Activated CD4-positive, alpha-beta T cell treated with anti-CD3 and anti-CD28 coated beads, Interleukin-2, amount 50 U/mL, for 4 hours (primary cell): ENCODE measurements around the gene AKNAD1.
A peak's percentile ranks its signal among the peaks of the same experiment; 100 is the strongest.
"Not testable (repeated sequence)": the region's sequence is repeated elsewhere in the genome, so short reads cannot be mapped to it uniquely, and the experiment has no call there.

Source experiments
- DNase-seq, 2 experiments: peaks; one replicate each; pipeline ENCODE4 v3.0.0-alpha.2; 2020

The AKNAD1 gene

DNA sequence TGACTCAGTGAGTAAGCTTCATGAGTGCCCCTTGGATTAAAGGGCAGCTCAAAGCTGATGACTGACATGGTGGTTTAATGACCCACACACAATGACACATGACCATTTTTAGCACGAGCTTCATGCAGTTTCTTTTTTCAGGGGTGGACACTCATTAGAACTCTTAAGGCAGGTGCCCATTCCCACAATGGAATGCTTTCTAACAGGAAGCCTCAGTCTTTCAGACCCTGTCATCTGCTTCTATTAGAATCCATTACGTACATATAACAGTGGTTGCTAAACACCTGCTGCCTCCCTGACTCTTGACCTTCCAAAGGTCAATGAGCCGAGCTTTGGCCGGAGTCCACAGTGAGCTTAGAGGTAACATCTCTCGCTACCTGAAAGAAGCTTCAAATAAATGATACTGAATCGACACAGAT is 27.4 kb downstream of the AKNAD1 start:
- DNase-seq, result no peak

- peak; percentile 62 to 65 for DNase-seq
These were observed 28.6 kb downstream of the AKNAD1 start for GRCh38 chr1:108828074-108828961.

DNA sequence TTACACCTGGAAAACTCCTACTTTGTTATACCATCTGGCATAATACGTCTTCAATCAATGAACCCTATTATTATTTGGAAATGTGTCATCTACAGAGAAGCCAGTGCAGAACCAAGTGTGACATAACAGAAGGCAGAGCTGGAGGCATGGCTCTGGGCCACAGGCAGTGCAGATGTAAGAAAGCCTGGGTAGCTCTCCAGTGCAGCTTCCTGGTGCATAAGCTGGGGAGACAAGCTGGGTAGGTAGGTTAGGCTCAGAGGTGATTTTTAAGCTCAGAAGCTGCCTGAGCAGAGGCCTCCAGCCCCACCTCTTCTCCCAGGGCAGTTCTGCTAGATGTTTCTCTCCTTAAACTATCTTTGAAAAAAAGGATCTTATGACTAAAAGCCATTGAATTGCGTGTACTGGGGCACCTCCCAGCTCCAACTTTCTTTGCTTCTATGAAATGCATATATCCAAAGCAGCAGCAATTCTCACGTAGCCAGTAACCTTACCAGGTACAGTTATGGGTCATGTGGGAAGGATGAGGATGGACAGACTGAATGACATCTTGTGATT is 30.7 kb downstream of the AKNAD1 start:
- DNase-seq, result no peak

DNA sequence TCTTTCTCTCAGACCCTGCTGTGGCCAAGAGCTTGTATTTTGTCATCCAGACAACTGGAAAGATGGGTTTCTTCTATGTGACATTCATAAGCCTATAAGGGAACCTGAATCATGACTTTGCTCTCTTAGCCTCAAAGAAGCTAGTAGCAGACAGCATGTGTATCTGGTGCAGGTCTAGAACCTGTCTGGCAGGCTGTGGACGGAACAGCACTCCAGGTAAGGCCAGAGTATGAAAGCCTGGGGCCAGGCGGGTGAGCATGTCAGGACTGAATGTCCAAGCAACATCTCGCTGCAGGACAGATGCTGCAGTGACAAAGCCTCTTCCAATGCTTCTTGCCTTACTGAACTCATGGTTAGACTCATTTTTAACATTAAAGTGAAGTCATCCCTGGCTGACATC is 32.8 kb downstream of the AKNAD1 start:
- no peak for DNase-seq

DNA sequence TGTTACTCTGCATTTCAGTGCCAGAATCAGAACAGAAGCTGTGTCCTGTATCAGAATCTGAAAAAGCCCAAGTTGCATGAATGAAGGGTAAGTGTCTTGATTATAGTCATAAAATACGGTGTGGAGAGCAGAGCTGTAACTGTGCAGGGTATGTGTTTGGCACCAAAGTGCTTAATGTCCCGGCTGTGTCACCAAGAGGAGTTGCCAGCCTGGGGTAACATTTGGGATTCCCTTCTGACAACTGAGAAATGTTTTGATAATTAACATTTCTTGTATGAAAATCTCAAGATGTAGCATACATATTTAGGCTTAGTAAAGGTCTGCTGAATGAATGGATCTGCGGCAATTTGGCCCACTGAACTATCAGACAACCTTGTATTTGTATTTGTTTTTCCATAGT is 33.3 kb downstream of the AKNAD1 start:
- DNase-seq, result no peak

DNA sequence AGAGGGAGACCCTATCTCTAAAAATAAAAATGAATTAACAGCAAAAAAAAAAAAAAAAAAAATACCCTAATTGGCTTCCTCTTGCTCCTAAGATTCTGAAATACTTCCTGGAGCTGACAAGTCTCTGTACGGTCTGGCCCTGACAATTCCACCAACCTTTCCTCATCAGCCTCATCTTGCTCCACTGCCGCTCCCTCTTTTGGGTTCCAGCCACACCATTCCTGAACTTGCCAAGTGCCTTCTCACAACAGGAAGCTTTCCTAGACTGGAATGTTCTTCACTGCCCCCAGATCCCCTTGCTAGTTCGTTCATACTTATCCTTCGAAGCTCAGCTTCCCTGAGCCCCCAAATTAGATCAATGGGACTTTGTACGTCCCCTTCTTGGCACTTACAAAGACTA is 37.0 kb downstream of the AKNAD1 start:
- no peak for DNase-seq

DNA sequence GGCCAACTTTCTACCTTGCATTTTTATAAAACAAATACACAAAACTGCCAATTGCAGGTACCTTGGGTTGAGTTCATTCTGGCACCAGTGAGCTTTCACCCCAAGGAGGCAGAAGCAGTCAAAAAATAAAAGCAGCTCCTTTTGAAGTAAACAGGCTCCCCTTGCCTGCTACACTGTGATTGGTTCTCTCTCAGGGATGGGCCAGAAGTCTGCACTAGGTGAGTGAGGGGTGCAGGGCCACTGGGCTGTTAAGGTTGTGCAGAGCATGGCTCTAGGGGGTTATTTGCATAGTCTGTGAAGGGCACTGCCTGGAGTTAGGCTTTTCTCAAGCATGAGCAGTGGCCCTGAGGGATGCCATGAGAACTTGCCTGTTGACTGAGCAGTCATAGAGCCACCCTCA is 39.1 kb downstream of the AKNAD1 start:
- no peak for DNase-seq

GRCh38 chr1:108817016-108817415 is 39.9 kb downstream of the AKNAD1 start:
- no peak for DNase-seq

DNA sequence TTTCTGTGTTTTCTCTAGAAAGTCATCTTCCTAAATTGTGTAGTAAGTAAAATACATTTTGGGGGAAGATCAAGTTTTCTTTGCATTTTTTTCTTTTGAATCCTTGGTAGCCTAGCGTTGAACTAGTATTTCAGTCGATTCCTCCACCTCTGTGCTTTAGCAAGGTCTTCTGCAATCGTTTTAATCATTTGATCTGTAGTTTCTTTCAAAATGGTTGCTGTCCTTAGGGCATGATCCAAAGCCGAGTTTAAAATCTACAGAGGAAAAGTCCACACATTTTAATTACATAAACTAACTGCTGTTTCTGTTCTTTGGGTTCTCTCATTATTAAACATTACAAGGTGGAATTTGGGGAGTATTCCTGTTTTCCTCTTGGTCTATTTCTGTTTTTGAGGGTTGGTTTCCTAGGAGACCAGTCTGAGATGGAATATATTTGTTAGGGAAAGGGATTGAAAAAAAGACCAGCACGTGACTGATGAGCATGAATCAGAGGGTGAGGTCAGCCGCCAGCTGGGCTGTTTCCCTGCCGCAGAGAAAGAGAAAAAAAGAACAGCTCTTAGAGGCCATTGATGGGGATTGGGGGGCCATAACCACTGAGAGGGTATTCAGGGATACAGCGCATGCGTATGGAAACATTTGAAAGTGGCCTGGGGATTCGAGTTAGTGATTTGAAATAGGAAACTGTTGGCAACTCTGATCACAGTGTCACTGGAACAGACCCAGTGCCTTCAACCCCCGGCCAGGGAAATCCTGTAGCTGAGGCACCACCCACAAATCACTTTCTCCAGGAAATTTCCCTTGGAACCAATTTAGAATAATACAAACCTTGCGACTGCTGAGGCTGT is 40.6 kb downstream of the AKNAD1 start:
- DNase-seq, result no peak

DNA sequence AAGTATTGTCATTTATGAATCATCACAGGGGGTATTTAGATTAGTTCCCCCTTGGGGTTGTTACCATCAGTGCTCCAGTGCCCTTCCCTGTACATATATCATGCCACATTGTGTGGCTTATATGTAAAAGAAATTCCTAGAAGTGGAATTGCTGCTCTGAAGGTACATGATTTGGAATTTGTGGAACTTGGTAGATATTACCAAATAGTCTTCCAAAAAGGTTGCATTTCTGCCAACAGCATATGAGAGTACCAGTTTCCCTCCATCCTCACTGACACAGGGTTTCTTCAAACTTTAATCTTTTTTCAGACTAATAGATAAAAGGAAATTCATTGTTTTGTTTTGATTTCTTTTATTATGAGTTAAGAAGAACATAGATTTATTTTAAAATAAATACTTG is 41.3 kb downstream of the AKNAD1 start:
- no peak for DNase-seq

GRCh38 chr1:108814343-108815125 is 42.4 kb downstream of the AKNAD1 start:
- DNase-seq, result no peak

DNA sequence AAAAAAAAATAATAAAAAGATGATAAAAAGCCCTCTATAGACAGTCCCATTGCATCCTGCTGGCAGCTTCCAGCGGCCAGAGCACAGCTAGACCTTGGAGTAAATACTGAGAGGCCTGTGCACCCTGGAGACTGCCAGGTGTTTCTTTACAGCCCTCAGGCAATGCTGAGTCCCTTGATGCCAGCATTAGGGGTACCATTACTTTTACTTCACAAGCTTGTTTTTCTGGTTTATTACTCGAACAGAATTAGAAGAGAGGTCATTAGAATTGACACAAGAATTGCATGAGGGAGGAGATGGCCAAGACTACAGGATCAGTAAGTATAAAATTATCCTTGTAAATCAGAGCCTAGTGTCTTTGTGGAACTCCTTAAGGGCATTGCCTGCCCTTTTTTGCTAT is 43.6 kb downstream of the AKNAD1 start:
- no peak for DNase-seq

DNA sequence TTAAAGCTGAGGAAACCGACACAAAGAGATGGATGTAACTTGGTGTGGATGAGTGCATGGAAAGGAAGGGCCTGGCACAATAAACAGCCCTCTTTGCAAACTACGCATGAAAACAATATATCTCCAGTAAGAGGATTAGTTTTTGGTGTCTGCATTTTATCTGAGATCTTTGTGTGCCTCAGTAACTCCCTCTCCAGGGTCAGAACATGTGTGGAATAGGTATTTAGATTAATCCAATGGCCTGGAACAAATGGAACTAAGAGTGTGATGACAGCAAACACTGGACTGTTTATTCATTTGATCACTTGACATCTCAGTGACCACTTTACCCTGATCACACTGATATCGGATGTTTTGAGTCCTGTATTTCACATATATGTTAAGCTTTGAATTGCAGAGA is 45.3 kb downstream of the AKNAD1 start:
- no peak for DNase-seq

DNA sequence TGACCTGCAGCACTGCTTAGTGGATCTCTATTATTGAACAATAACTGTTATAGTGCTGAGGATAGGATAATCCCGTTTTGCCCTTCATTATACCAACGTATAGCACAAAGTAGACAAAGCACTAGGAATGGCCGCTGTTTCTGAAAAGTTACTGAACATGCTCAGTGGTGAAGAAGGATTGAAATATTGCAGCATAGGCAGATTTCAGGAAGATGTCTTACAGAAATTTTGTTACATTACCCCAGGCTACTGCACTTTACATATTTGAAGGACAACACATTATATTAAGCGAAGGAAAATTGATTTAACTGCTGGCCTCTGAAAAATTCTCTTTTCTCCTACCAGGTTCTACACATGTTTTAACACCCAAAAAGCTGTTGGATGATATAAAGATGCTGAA is 48.5 kb downstream of the AKNAD1 start:
- no peak for DNase-seq

GRCh38 chr1:108803548-108803947 is 53.3 kb downstream of the AKNAD1 start:
- DNase-seq, result no peak

GRCh38 chr1:108801101-108801500 is 55.8 kb downstream of the AKNAD1 start:
- DNase-seq, result no peak

DNA sequence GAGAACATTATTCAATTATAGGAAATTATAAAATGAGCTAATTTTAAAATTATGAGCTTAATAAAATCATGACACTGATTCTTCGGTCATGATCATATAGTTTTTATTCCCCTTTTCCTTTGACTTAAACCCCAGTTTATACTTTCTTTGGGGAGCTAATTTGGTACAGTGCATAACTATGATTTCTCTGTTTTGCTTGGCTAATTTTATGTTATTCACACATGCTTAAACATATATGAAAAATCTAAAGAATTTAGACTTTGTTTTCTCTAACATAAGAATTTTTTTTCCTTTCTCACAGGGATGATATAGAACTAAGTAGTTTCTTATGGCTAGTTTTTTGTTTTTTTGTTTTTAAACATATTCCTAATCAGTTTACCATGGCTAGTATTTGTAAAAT is 57.9 kb downstream of the AKNAD1 start:
- no peak for DNase-seq

- DNase-seq, result no peak
These were observed 64.5 kb downstream of the AKNAD1 start for GRCh38 chr1:108792420-108792819.

GRCh38 chr1:108791790-108792189 is 65.1 kb downstream of the AKNAD1 start:
- no peak for DNase-seq

- no peak for DNase-seq
These were observed 71.0 kb downstream of the AKNAD1 start for GRCh38 chr1:108785880-108786279.

GRCh38 chr1:108785264-108785663 is 71.6 kb downstream of the AKNAD1 start:
- DNase-seq, result no peak

- not testable (repeated sequence) for DNase-seq
These were observed 75.3 kb downstream of the AKNAD1 start for GRCh38 chr1:108781575-108781944.
